Urinary bladder (tissue), 4 donors: Measurements from ENCODE around the gene OR2AG1. TPM values are rescaled to one million over a fixed set of nuclear protein-coding genes. Genes with fewer than 3 reads are reported as not detected.
A peak's percentile ranks its signal among the peaks of the same experiment; 100 is the strongest.
"Not testable (repeated sequence)": the region's sequence is repeated elsewhere in the genome, so short reads cannot be mapped to it uniquely, and the experiment has no call there.

Source experiments
- DNase-seq: peaks from one replicate; pipeline ENCODE4 v3.0.0-alpha.2; 2015; ENCODE audit errors: extremely low spot score
- H3K27ac ChIP-seq: one replicate; pipeline ENCODE4 v1.5.1; 2013; ENCODE audit warnings: low read depth, mild to moderate bottlenecking, moderate library complexity
- H3K36me3 ChIP-seq: one replicate; pipeline ENCODE4 v1.6.1; 2013; ENCODE audit warnings: mild to moderate bottlenecking, moderate library complexity; ENCODE audit not compliant: insufficient read depth
- H3K4me1 ChIP-seq: one replicate; pipeline ENCODE4 v1.6.1; 2013; ENCODE audit warnings: mild to moderate bottlenecking, moderate library complexity; ENCODE audit not compliant: insufficient read depth
- H3K4me3 ChIP-seq: one replicate; pipeline ENCODE4 v1.5.1; 2013; ENCODE audit warnings: low read depth, low read length
- WGBS: extraction: QIAGEN DNeasy Blood & Tissue Kit; methylation state at CpG from one replicate; pipeline ENCODE4 v1.1.7; 2013; 5-methylcytosine and 5-hydroxymethylcytosine counted together
- polyA plus RNA-seq: library from polyadenylated mRNA; stranded (reverse); fragments of 200-250 nt; gene quantifications from one replicate; pipeline ENCODE4 v1.2.3, GENCODE V29; 2013
- total RNA-seq: library from RNA; depleted of rRNA; stranded (reverse); fragments of >200 nt; gene quantifications from one replicate; pipeline ENCODE4 v1.2.3, GENCODE V29; 2014
- donor health status: healthy with polysubstance abuse.
- donor health status: healthy.

The OR2AG1 gene
- total and polyA plus RNA-seq, 2 donors: not detected

DNA sequence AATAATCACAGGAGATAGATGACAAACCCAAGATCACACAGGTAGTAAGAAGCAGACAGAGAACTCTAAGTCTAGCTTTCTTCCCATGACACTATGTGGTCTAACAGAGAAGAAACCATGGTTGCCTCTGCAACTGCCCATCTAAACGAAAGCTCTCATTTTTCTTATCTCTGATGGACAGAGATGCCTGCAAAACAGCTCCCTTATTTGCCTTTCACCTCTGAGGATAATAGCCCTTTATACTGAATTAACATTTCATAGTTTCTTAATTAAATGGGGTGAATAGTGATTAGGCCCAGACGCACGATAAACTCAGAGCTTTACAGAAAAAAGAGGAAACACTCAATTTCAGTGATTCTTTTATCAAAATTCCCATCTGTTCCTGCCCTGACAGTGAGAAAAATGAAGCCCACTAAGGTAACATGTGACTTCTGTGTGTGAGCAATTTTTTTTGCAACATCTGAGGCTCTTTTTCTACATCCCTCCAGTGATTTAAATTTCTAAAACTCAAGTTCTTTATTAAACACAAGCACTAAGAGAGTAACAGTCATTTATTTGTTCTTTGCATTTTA is 35.6 kb upstream of the OR2AG1 start:
- H3K4me1 ChIP-seq: no peaks in the 10 kb centered on the region
- H3K36me3 ChIP-seq: no peaks in the 10 kb centered on the region
- 74% methylated on average over 3 of the region's 3 CpGs for WGBS
- H3K27ac ChIP-seq: no peak overlapping the region
- H3K4me3 ChIP-seq: no peak overlapping the region
- DNase-seq: no peak

GRCh38 chr11:6755303-6755952 is 27.4 kb upstream of the OR2AG1 start:
- Histone ChIP-seq H3K4me3 (no peak overlapping the region), H3K27ac (no peak overlapping the region), H3K4me1 (no peaks in the 10 kb centered on the region), H3K36me3 (no peaks in the 10 kb centered on the region)
- DNase-seq: no peak
- 7% methylated on average over 5 of the region's 5 CpGs for WGBS

DNA sequence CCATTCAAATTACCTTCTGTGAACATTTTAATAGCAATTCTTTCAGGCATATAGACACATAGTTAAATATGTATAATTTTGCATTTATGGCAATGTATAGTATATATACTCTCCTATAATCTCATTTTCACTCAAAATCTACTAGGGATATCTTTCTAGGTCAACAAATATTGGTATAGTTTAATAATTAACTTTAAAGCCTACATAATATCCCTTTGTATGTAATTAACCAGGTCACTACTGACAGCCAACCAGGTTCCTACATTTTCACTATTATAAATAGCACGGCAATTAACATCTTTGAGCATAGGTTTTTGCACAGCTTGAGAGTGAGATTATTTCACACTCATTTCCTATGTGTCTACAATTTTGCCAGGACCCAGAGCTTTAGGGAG is 26.9 kb upstream of the OR2AG1 start:
- Histone ChIP-seq H3K36me3 (no peaks in the 10 kb centered on the region), H3K27ac (no peak overlapping the region), H3K4me3 (no peak overlapping the region), H3K4me1 (no peaks in the 10 kb centered on the region)
- WGBS: 81% methylated on average over 1 of the region's 1 CpG
- DNase-seq: no peak

GRCh38 chr11:6757373-6757967 is 25.4 kb upstream of the OR2AG1 start:
- Histone ChIP-seq H3K4me3 (no peak overlapping the region), H3K36me3 (no peaks in the 10 kb centered on the region), H3K27ac (no peak overlapping the region), H3K4me1 (no peaks in the 10 kb centered on the region)
- 52% methylated on average over 2 of the region's 2 CpGs for WGBS
- DNase-seq: peak; percentile 17

DNA sequence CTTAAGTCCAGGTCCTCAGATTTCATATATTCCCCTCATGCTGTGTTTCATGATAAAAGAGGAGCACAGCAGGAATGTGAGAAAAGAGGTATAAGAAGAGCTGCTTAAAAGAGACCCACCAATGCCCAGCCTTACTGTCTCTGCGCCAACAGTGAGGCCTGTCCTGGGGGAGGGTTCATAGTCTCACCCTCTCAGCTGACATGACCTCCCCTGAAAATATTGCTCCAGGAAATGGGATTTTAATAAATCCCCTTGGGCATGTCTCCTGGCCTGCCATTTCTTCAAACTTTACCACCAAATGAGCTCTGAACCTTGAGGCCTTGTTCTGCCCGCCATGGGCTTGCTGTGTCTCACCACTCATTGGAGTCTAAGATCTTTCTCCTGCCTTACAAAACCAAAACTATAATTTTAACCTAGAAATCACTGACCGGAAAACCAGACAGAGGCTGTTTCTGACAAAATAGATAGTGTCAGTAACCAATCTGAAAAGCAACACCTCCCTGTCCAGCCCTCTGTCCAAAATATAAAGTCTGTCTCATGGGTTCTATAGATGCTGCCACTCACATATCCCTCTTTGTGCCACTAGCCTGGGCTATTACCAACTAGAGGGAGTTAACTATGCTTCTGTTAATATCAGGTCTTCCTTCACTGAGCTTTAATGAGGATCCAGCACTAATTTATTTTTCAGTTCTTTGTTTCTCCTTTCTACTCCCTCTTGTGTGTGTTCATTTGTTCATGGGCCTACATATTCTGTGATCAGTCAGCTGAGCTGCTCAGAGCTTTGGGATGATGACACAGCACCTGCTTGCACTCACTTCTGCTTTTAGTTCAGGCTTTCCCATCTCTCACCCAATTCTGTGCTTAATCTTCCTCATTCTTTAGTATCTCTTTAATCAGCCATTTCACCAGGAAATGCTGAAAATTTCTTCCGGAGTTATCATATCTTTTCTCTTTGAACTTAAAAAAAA is 10.6 kb upstream of the OR2AG1 start, which contains the start of gene OR2AG2:
Gene OR2AG2 (minus strand): TSS at position 51 of the 968 bp plus-strand sequence. CDS start 3,019 bp downstream, outside the sequence.
- 60% methylated on average over 4 of the region's 4 CpGs for WGBS
- Histone ChIP-seq H3K4me3 (no peak within 1 kb of the TSS), H3K27ac (no peak within 1 kb of the TSS), H3K4me1 (no peaks in the 10 kb centered on the region), H3K36me3 (no peaks in the 10 kb centered on the region)
- DNase-seq: no peak

DNA sequence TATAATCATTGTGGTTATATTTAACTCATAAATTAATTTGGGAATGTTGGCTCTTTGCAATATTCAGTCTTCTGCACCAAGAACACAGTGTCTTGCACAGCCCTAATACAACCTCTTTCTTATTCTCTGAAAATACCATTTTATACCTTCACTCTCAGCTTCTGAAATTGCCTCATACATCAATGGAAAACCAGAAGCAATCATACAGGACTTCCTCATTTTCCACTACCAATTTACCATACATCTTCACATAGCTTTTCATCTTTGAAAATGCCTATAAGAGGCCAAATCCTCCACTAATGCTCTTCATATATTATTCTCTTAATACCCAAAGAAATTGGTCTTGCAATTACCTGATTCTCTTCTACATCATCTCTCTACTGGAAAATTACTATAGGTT is 4.3 kb upstream of the OR2AG1 start:
- Histone ChIP-seq H3K4me1 (no peaks in the 10 kb centered on the region), H3K36me3 (no peaks in the 10 kb centered on the region), H3K27ac (no peak overlapping the region), H3K4me3 (no peak overlapping the region)
- DNase-seq: no peak

DNA sequence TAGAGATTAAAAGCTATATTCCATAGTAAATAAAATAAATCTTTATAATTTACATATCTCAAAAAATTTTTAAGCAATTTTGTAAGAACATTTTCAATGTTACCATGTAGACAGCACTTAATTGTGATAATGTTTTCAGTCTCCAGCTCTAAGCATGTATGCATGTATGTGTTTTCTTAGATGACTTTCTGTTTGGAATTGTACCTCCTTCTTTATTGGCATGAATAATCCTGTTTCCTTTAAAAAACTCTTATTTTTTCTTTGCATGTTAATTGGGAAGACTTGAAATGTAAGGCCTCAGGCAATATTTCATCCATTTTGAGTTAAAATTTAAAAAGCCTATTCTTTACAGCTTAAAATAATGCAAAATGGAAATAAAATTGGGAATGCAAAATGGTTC is 2.0 kb upstream of the OR2AG1 start:
- DNase-seq: no peak
- H3K36me3 ChIP-seq: no peaks in the 10 kb centered on the region
- no peak overlapping the region for H3K27ac ChIP-seq
- H3K4me1 ChIP-seq: no peaks in the 10 kb centered on the region
- no peak overlapping the region for H3K4me3 ChIP-seq

DNA sequence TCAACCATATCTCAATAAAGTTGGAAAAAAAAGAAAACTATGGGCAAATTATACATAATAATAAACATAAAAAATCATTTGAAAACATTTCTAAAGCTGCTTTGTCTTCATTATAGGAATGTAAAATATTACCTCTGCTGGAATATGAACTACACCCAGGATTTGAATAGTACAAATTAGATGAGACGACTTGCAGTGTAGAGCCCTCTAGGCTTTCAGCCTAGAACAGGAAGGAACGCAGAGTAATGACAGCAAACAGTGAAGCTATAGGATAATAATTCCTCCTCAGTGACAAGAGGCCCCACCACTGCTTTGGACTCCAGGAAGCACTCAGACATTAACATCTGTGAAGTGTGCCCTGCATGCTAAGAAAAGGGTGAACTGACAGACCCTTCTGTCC is 7.7 kb downstream of the OR2AG1 start:
- Histone ChIP-seq H3K27ac (no peak overlapping the region), H3K4me3 (no peak overlapping the region)

GRCh38 chr11:6794639-6795038 is 11.8 kb downstream of the OR2AG1 start:
- no peaks in the 10 kb centered on the region for H3K4me1 ChIP-seq
- H3K4me3 ChIP-seq: no peak overlapping the region
- no peak overlapping the region for H3K27ac ChIP-seq
- WGBS: 82% methylated on average over 4 of the region's 4 CpGs
- no peaks in the 10 kb centered on the region for H3K36me3 ChIP-seq
- no peak for DNase-seq

More for the DNA sequence above, 7.7 kb downstream of the OR2AG1 start:
- H3K36me3 ChIP-seq: no peaks in the 10 kb centered on the region
- no peak for DNase-seq
- 69% methylated on average over 2 of the region's 2 CpGs for WGBS
- H3K4me1 ChIP-seq: no peaks in the 10 kb centered on the region

- WGBS: 83% methylated on average over 1 of the region's 1 CpG
- Histone ChIP-seq H3K36me3 (no peaks in the 10 kb centered on the region), H3K4me3 (no peak within 1 kb of the TSS), H3K27ac (no peak within 1 kb of the TSS), H3K4me1 (no peaks in the 10 kb centered on the region)
- no peak for DNase-seq
Measured at GRCh38 chr11:6799402-6799801, 16.6 kb downstream of the OR2AG1 start, which contains the start of gene OR6A2. OR6A2 (minus strand) TSS chr11:6799689; CDS start chr11:6795708, 3,981 bp downstream.

- not testable (repeated sequence) for H3K4me1 ChIP-seq, H3K36me3 ChIP-seq, DNase-seq, H3K4me3 ChIP-seq, H3K27ac ChIP-seq
Measured at GRCh38 chr11:6801075-6801474, 18.3 kb downstream of the OR2AG1 start.

- Histone ChIP-seq H3K4me3 (no peak overlapping the region), H3K4me1 (no peaks in the 10 kb centered on the region), H3K27ac (no peak overlapping the region), H3K36me3 (no peaks in the 10 kb centered on the region)
- DNase-seq: no peak
- WGBS: 16% methylated on average over 6 of the region's 6 CpGs
Measured at GRCh38 chr11:6812390-6813005, 29.7 kb downstream of the OR2AG1 start.

- Histone ChIP-seq H3K4me1 (no peaks in the 10 kb centered on the region), H3K4me3 (no peak overlapping the region), H3K36me3 (no peaks in the 10 kb centered on the region), H3K27ac (no peak overlapping the region)
- WGBS: 61% methylated on average over 2 of the region's 2 CpGs
- no peak for DNase-seq
Measured at GRCh38 chr11:6813656-6814055, 30.8 kb downstream of the OR2AG1 start.
